Measurements from ENCODE around the gene CAMSAP3.

CAMSAP3 gene

GRCh38 chr19:7618771-7619510, 23.3 kb downstream of the CAMSAP3 start:
- Histone ChIP-seq H2AFZ (ENCODE audit: low read depth) (no peak overlapping the region), H3K27me3 (ENCODE audit: insufficient read depth, low read depth) (no peaks in the 10 kb centered on the region), H3K4me3 (IDR thresholded peaks at IDR 0.05; ENCODE audit: insufficient read depth, low read depth, low read length) (no peak overlapping the region), H3K27ac (no peak overlapping the region), H3K4me1 (ENCODE audit: low read depth, poor library complexity, severe bottlenecking) (no peaks in the 10 kb centered on the region), H3K36me3 (ENCODE audit: insufficient read depth) (no peaks in the 10 kb centered on the region), H4K20me1 (ENCODE audit: insufficient read depth) (no peaks in the 10 kb centered on the region), H3K9ac (no peak overlapping the region), H3K79me2 (ENCODE audit: insufficient read depth, low read depth) (no peaks in the 10 kb centered on the region), H3K4me2 (no peak overlapping the region)
- TF ChIP-seq CTCF (conservative IDR thresholded peaks at IDR 0.05; ENCODE audit: low read depth, low read length): no peak

- H3K79me2 ChIP-seq (ENCODE audit: insufficient read depth, low read depth): no peaks in the 10 kb centered on the region
- no peak overlapping the region for H3K4me2 ChIP-seq
- no peak overlapping the region for H3K9ac ChIP-seq
- no peak for TF ChIP-seq CTCF (conservative IDR thresholded peaks at IDR 0.05; ENCODE audit: low read depth, low read length)
- no peak overlapping the region for H3K27ac ChIP-seq
- no peaks in the 10 kb centered on the region for H3K27me3 ChIP-seq (ENCODE audit: insufficient read depth, low read depth)
- no peak overlapping the region for H2AFZ ChIP-seq (ENCODE audit: low read depth)
- no peaks in the 10 kb centered on the region for H3K4me1 ChIP-seq (ENCODE audit: low read depth, poor library complexity, severe bottlenecking)
- H3K36me3 ChIP-seq (ENCODE audit: insufficient read depth): no peaks in the 10 kb centered on the region
- H4K20me1 ChIP-seq (ENCODE audit: insufficient read depth): no peaks in the 10 kb centered on the region
- no peak overlapping the region for H3K4me3 ChIP-seq (IDR thresholded peaks at IDR 0.05; ENCODE audit: insufficient read depth, low read depth, low read length)
Measured at GRCh38 chr19:7619671-7620441, 24.2 kb downstream of the CAMSAP3 start.

- TF ChIP-seq CTCF (conservative IDR thresholded peaks at IDR 0.05; ENCODE audit: low read depth, low read length): no peak
- Histone ChIP-seq H4K20me1 (ENCODE audit: insufficient read depth) (no peaks in the 10 kb centered on the region), H3K4me2 (no peak overlapping the region), H3K27ac (no peak overlapping the region), H3K36me3 (ENCODE audit: insufficient read depth) (no peaks in the 10 kb centered on the region), H3K27me3 (ENCODE audit: insufficient read depth, low read depth) (no peaks in the 10 kb centered on the region), H3K4me3 (IDR thresholded peaks at IDR 0.05; ENCODE audit: insufficient read depth, low read depth, low read length) (no peak overlapping the region), H3K4me1 (ENCODE audit: low read depth, poor library complexity, severe bottlenecking) (no peaks in the 10 kb centered on the region), H3K9ac (no peak overlapping the region), H2AFZ (ENCODE audit: low read depth) (no peak overlapping the region), H3K79me2 (ENCODE audit: insufficient read depth, low read depth) (no peaks in the 10 kb centered on the region)
Measured at GRCh38 chr19:7620442-7621412, 25.1 kb downstream of the CAMSAP3 start.

- H3K79me2 ChIP-seq (ENCODE audit: insufficient read depth, low read depth): peaks cover 18% of the 10 kb centered on the region
- H3K9ac ChIP-seq: no peak overlapping the region
- no peaks in the 10 kb centered on the region for H3K27me3 ChIP-seq (ENCODE audit: insufficient read depth, low read depth)
- no peaks in the 10 kb centered on the region for H3K36me3 ChIP-seq (ENCODE audit: insufficient read depth)
- no peak overlapping the region for H2AFZ ChIP-seq (ENCODE audit: low read depth)
- no peak overlapping the region for H3K4me3 ChIP-seq (IDR thresholded peaks at IDR 0.05; ENCODE audit: insufficient read depth, low read depth, low read length)
- no peaks in the 10 kb centered on the region for H4K20me1 ChIP-seq (ENCODE audit: insufficient read depth)
- H3K4me2 ChIP-seq: no peak overlapping the region
- no peaks in the 10 kb centered on the region for H3K4me1 ChIP-seq (ENCODE audit: low read depth, poor library complexity, severe bottlenecking)
- no peak for TF ChIP-seq CTCF (conservative IDR thresholded peaks at IDR 0.05; ENCODE audit: low read depth, low read length)
- no peak overlapping the region for H3K27ac ChIP-seq
Measured at GRCh38 chr19:7622933-7623685, 27.4 kb downstream of the CAMSAP3 start.
